PC-9 (cell line): ENCODE measurements around the gene OR1D5.

Experiments
- CTCF ChIP-seq: fragments of 200-600 bp; sonication (generic); conservative IDR thresholded peaks from 2 replicates; pipeline ENCODE4 v1.6.1; 2017; ENCODE audit warnings: mixed run types, antibody characterized with exemption, mild to moderate bottlenecking, moderate library complexity
- EZH2 ChIP-seq: fragments of 200-600 bp; sonication (generic); IDR thresholded peaks from 2 replicates; pipeline ENCODE4 v1.8.0; 2017; ENCODE audit warnings: antibody characterized with exemption, low read depth

DNA sequence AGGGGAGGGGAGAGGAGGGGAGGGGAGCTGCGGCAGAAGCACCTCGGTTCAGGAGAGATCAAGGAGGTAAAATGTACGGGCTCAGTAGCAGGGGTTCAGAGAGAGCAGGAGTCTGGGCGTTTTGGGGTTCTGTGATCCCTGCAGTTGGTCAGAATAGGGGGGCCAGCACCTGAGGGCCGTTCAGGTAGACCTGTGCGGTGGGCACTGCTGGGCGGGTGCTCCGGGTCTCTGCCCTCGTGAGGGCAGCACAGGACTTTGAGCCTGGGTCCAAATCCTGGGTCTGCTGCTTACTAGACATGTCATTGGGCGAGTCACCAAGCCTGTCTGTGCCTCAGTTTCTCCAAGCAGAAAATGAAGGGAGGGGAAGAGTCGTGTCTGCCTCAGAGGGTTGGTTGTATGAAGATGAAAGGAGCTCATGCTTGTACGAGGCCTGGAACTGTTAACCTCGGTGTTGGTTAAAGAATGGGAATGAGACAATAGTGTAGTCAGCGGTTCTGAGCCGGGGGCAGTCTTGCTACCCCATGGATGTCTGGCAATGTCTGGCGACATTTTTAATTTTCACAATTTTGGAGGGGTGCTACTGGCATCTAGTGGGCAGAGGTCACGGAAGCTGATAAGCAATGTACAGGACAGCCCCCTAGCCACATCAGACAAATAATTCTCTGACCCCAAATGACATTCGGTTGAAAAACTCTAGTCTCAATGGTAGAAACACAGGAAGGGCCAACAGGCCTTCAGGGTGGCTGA, 35.4 kb downstream of the OR1D5 start:
- TF ChIP-seq CTCF (no peak), EZH2 (no peak)
